ENCODE results near the gene EXTL2. TPM values are rescaled to one million over a fixed set of nuclear protein-coding genes. Genes with fewer than 3 reads are reported as not detected.

EXTL2 gene
- total RNA-seq (2022; extraction: Qiagen RNA extraction): 5.8 to 7.9 TPM (median 7.2 TPM) in 5 replicates

GRCh38 chr1:100894603-100895539 lies at the start of gene EXTL2:
Gene EXTL2 (minus strand): TSS chr1:100894842. CDS start chr1:100888757, 6,085 bp downstream.

GRCh38 chr1:100895540-100896480 lies 1.2 kb upstream of the EXTL2 start, which contains the start of gene SLC30A7:
Gene SLC30A7 (plus strand): TSS chr1:100896090. CDS start chr1:100896263, 173 bp downstream.

Other genes with a start within 250 kb of the EXTL2 start
- 0.04 to 0.06 TPM (median 0.05 TPM) in 4 of 5 replicates, not detected in the other for gene VCAM1, start 175.1 kb downstream of the EXTL2 start, total RNA-seq (2022; extraction: Qiagen RNA extraction)
- gene SLC30A7, start 1.2 kb upstream of the EXTL2 start, total RNA-seq (2022; extraction: Qiagen RNA extraction): 7.5 to 13.2 TPM (median 11.9 TPM) in 5 replicates
- gene DPH5, start 130.9 kb upstream of the EXTL2 start, total RNA-seq (2022; extraction: Qiagen RNA extraction): 28.2 to 32.3 TPM (median 29.8 TPM) in 5 replicates